Loucy (cell line): ENCODE results near the gene SLC12A5.

Source experiments
- H2AFZ ChIP-seq: fragments of 200-600 bp; sonication (generic); 2 replicates; pipeline ENCODE4 v1.6.0; 2016; ENCODE audit warnings: antibody characterized with exemption, mild to moderate bottlenecking, low read length, moderate library complexity
- H3F3A ChIP-seq: fragments of 200-600 bp; 2 replicates; pipeline ENCODE4 v1.6.0; 2016; ENCODE audit warnings: antibody characterized with exemption, low read depth, mild to moderate bottlenecking
- H3K27me3 ChIP-seq: fragments of 200-600 bp; sonication (generic); 2 replicates; pipeline ENCODE4 v1.6.1; 2014; ENCODE audit warnings: low read length, mild to moderate bottlenecking; ENCODE audit not compliant: insufficient read depth, poor library complexity, severe bottlenecking
- H3K36me3 ChIP-seq: fragments of 200-600 bp; sonication (generic); 2 replicates; pipeline ENCODE4 v1.6.1; 2016; ENCODE audit warnings: low read length; ENCODE audit not compliant: insufficient read depth
- H3K4me1 ChIP-seq: fragments of 200-600 bp; sonication (generic); 2 replicates; pipeline ENCODE4 v1.5.1; 2014; ENCODE audit warnings: low read length, mild to moderate bottlenecking; ENCODE audit not compliant: insufficient read depth, poor library complexity, severe bottlenecking
- H3K4me2 ChIP-seq: fragments of 200-600 bp; sonication (generic); 2 replicates; pipeline ENCODE4 v1.6.0; 2014; ENCODE audit warnings: antibody characterized with exemption, low read length, low read depth, mild to moderate bottlenecking; ENCODE audit not compliant: poor library complexity, severe bottlenecking
- H3K4me3 ChIP-seq: fragments of 200-600 bp; sonication (generic); 2 replicates; pipeline ENCODE4 v1.5.1; 2014; ENCODE audit warnings: low read length, mild to moderate bottlenecking, mixed read lengths; ENCODE audit not compliant: poor library complexity, severe bottlenecking
- H3K79me2 ChIP-seq: fragments of 200-600 bp; sonication (generic); 2 replicates; pipeline ENCODE4 v1.6.1; 2014; ENCODE audit warnings: low read length; ENCODE audit not compliant: insufficient read depth
- H3K9ac ChIP-seq: fragments of 200-600 bp; sonication (generic); 2 replicates; pipeline ENCODE4 v1.6.0; 2014; ENCODE audit warnings: mild to moderate bottlenecking, low read depth, low read length, moderate library complexity; ENCODE audit not compliant: poor library complexity, severe bottlenecking
- H3K9me2 ChIP-seq: fragments of 200-600 bp; sonication (generic); replicated peaks from 2 replicates; pipeline ENCODE4 v1.6.1; 2016; ENCODE audit warnings: low read depth, low read length, mixed read lengths
- H3K9me3 ChIP-seq: fragments of 200-600 bp; sonication (generic); 2 replicates; pipeline ENCODE4 v1.6.1; 2014; ENCODE audit warnings: mild to moderate bottlenecking, antibody characterized with exemption, low read length, low read depth; ENCODE audit not compliant: insufficient read depth
- H4K20me1 ChIP-seq: fragments of 200-600 bp; sonication (generic); 2 replicates; pipeline ENCODE4 v1.6.0; 2014; ENCODE audit warnings: antibody characterized with exemption, low read length, mild to moderate bottlenecking; ENCODE audit not compliant: insufficient read depth, poor library complexity, severe bottlenecking
- CTCF ChIP-seq: fragments of 200-600 bp; sonication (generic); conservative IDR thresholded peaks from 2 replicates; pipeline ENCODE4 v1.5.1; 2014; ENCODE audit warnings: mild to moderate bottlenecking, antibody characterized with exemption, low read length
- EZH2phosphoT487 ChIP-seq: fragments of 200-600 bp; IDR thresholded peaks from 2 replicates; pipeline ENCODE4 v1.6.1; 2018; ENCODE audit warnings: antibody characterized with exemption, mild to moderate bottlenecking, moderate library complexity, borderline replicate concordance

The SLC12A5 gene

GRCh38 chr20:46009816-46010215 is 19.2 kb upstream of the SLC12A5 start:
- Histone ChIP-seq H3K4me3 (no peak overlapping the region), H3K9me3 (no peaks in the 10 kb centered on the region), H3K36me3 (no peaks in the 10 kb centered on the region), H3K4me2 (no peak overlapping the region), H3K27me3 (no peaks in the 10 kb centered on the region), H3K9me2 (no peaks in the 10 kb centered on the region), H3K9ac (no peak overlapping the region), H3K4me1 (peaks cover 49% of the 10 kb centered on the region), H2AFZ (no peak overlapping the region), H3F3A (0 out of 2 replicates have a peak, but pooled peaks cover 2% of the 10 kb centered on the region), H3K79me2 (no peaks in the 10 kb centered on the region), H4K20me1 (no peaks in the 10 kb centered on the region)
- TF ChIP-seq CTCF (no peak), EZH2phosphoT487 (no peak)

GRCh38 chr20:46010491-46011391 is 18.3 kb upstream of the SLC12A5 start:
- H3F3A ChIP-seq = no peaks in the 10 kb centered on the region
- H3K36me3 ChIP-seq = no peaks in the 10 kb centered on the region
- H3K4me1 ChIP-seq = peaks cover 41% of the 10 kb centered on the region
- no peaks in the 10 kb centered on the region for H3K9me2 ChIP-seq
- H3K4me3 ChIP-seq = no peak overlapping the region
- TF ChIP-seq CTCF (no peak), EZH2phosphoT487 (no peak)
- H3K4me2 ChIP-seq = no peak overlapping the region
- no peaks in the 10 kb centered on the region for H3K27me3 ChIP-seq
- H4K20me1 ChIP-seq = no peaks in the 10 kb centered on the region
- H3K9me3 ChIP-seq = no peaks in the 10 kb centered on the region
- no peaks in the 10 kb centered on the region for H3K79me2 ChIP-seq
- no peak overlapping the region for H2AFZ ChIP-seq
- H3K9ac ChIP-seq = no peak overlapping the region

- no peaks in the 10 kb centered on the region for H3K9me3 ChIP-seq
- no peak overlapping the region for H3K4me2 ChIP-seq
- H4K20me1 ChIP-seq = no peaks in the 10 kb centered on the region
These were observed 17.2 kb upstream of the SLC12A5 start for GRCh38 chr20:46011631-46012482.

More at GRCh38 chr20:46011631-46012482, 17.2 kb upstream of the SLC12A5 start:
- H3K79me2 ChIP-seq = no peaks in the 10 kb centered on the region
- no peaks in the 10 kb centered on the region for H3F3A ChIP-seq
- no peaks in the 10 kb centered on the region for H3K36me3 ChIP-seq
- TF ChIP-seq EZH2phosphoT487 (no peak), CTCF (peak; percentile 74)
- peaks cover 30% of the 10 kb centered on the region for H3K4me1 ChIP-seq
- H3K9me2 ChIP-seq = no peaks in the 10 kb centered on the region
- no peak overlapping the region for H3K9ac ChIP-seq
- H2AFZ ChIP-seq = no peak overlapping the region
- H3K4me3 ChIP-seq = no peak overlapping the region
- H3K27me3 ChIP-seq = no peaks in the 10 kb centered on the region
